ENCODE data around the gene SAA1. TPM values are rescaled to one million over a fixed set of nuclear protein-coding genes. Genes with fewer than 3 reads are reported as not detected.

SAA1 gene
- total RNA-seq, 1 experiment from 2014 or later: 7.9 TPM

DNA sequence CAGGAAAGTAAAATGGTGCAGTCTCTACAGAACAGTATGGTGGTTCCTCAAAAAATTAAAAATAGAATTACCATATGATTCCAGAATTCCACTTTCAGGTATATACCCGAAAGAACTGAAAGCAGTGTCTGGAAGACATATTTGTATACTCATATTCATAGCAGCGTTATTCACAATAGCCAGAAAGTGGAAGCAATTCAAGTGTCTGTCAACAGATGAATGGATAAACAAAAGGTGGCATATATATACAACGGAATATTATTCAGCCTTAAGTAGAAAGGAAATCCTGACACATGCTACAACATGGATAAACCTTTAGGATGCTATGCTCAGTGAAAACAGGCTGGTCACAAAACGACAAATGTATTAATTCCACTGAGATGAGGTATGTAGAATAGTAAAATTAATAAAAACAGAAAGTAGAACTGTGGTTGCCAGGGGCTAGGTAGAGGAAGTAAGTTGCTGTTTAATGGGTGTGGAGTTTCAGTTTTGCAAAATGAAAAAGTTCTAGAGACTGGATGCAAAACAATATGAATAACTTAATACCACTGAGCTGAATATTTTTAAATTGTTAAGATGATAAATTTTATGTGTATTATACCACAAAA, 14.5 kb downstream of the SAA1 start:
- in situ Hi-C loops (cut with HindIII; ENCODE audit: low pct_unique_long_range_greater_than_20kb, low sequenced_read_pairs): no loop called here
- no peak overlapping the region for H3K4me3 ChIP-seq (ENCODE audit: low read depth in 2 of 2, low read length in 2 of 2)
- no peaks in the 10 kb centered on the region for H3K4me1 ChIP-seq (ENCODE audit: control insufficient read depth, insufficient read depth, low read length)
- no peak for DNase-seq (ENCODE audit: low read depth, low spot score)
- no TSS peak for BruUV-seq (replicated peaks)
- no peaks in the 10 kb centered on the region for H3K27me3 ChIP-seq (ENCODE audit: control insufficient read depth, insufficient read depth, low read length)
- POLR2A ChIA-PET: no interaction called here
- no peaks in the 10 kb centered on the region for H3K9me3 ChIP-seq (ENCODE audit: control insufficient read depth, insufficient read depth, low read depth, low read length)
- no peak overlapping the region for H3K27ac ChIP-seq (ENCODE audit: low read length)
- intact Hi-C loops (cut with micrococcal nuclease; ENCODE audit: unreplicated experiment): no loop called here
- CTCF ChIA-PET: interaction anchor here (0.6 kb wide), 1 partner anchor 55 kb away, joined by 5 read pairs; no protein-coding TSS in a partner anchor
- TF ChIP-seq, protein P1, sequence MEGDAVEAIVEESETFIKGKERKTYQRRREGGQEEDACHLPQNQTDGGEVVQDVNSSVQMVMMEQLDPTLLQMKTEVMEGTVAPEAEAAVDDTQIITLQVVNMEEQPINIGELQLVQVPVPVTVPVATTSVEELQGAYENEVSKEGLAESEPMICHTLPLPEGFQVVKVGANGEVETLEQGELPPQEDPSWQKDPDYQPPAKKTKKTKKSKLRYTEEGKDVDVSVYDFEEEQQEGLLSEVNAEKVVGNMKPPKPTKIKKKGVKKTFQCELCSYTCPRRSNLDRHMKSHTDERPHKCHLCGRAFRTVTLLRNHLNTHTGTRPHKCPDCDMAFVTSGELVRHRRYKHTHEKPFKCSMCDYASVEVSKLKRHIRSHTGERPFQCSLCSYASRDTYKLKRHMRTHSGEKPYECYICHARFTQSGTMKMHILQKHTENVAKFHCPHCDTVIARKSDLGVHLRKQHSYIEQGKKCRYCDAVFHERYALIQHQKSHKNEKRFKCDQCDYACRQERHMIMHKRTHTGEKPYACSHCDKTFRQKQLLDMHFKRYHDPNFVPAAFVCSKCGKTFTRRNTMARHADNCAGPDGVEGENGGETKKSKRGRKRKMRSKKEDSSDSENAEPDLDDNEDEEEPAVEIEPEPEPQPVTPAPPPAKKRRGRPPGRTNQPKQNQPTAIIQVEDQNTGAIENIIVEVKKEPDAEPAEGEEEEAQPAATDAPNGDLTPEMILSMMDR (IDR thresholded peaks at IDR 0.05): no peak
- TF ChIP-seq, protein P2, sequence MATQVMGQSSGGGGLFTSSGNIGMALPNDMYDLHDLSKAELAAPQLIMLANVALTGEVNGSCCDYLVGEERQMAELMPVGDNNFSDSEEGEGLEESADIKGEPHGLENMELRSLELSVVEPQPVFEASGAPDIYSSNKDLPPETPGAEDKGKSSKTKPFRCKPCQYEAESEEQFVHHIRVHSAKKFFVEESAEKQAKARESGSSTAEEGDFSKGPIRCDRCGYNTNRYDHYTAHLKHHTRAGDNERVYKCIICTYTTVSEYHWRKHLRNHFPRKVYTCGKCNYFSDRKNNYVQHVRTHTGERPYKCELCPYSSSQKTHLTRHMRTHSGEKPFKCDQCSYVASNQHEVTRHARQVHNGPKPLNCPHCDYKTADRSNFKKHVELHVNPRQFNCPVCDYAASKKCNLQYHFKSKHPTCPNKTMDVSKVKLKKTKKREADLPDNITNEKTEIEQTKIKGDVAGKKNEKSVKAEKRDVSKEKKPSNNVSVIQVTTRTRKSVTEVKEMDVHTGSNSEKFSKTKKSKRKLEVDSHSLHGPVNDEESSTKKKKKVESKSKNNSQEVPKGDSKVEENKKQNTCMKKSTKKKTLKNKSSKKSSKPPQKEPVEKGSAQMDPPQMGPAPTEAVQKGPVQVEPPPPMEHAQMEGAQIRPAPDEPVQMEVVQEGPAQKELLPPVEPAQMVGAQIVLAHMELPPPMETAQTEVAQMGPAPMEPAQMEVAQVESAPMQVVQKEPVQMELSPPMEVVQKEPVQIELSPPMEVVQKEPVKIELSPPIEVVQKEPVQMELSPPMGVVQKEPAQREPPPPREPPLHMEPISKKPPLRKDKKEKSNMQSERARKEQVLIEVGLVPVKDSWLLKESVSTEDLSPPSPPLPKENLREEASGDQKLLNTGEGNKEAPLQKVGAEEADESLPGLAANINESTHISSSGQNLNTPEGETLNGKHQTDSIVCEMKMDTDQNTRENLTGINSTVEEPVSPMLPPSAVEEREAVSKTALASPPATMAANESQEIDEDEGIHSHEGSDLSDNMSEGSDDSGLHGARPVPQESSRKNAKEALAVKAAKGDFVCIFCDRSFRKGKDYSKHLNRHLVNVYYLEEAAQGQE (IDR thresholded peaks at IDR 0.05; ENCODE audit: insufficient read depth in 1 of 2, low read depth in 2 of 2, low read length in 1 of 2): no peak
- no peak for TF ChIP-seq TCF7L2 (IDR thresholded peaks at IDR 0.05; ENCODE audit: low read depth, low read length)
- no peak for TF ChIP-seq SIN3A (IDR thresholded peaks at IDR 0.05; ENCODE audit: borderline replicate concordance, insufficient read depth, low read depth, low read length)
- ATAC-seq: no peak
- H3K36me3 ChIP-seq (ENCODE audit: control insufficient read depth, insufficient read depth, low read length): peaks cover 8% of the 10 kb centered on the region

DNA sequence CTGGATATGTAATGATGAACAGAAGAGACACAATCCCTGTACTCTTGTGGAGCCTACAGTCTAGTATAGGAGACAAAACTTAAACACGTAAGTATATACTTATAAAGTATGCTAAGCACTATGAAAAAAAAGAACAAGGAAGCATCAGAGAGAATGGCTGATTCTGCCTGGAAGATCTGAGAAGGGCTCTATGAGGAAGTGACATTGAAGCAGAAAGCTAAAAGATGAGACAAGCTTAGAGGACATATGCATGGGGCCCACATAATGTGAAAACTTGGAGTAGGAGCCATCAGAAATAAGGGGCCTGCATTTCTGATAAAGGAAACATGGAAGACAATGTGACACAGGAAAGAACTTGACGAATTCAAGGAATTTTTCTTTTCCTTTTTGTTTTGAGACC, 16.6 kb downstream of the SAA1 start:
- Histone ChIP-seq H3K36me3 (ENCODE audit: control insufficient read depth, insufficient read depth, low read length) (peaks cover 19% of the 10 kb centered on the region), H3K27me3 (ENCODE audit: control insufficient read depth, insufficient read depth, low read length) (no peaks in the 10 kb centered on the region), H3K27ac (ENCODE audit: low read length) (no peak overlapping the region), H3K4me1 (ENCODE audit: control insufficient read depth, insufficient read depth, low read length) (no peaks in the 10 kb centered on the region), H3K4me3 (ENCODE audit: low read depth in 2 of 2, low read length in 2 of 2) (no peak overlapping the region), H3K9me3 (ENCODE audit: control insufficient read depth, insufficient read depth, low read depth, low read length) (no peaks in the 10 kb centered on the region)
- in situ Hi-C loops (cut with HindIII; ENCODE audit: low pct_unique_long_range_greater_than_20kb, low sequenced_read_pairs) (no loop called here), intact Hi-C loops (cut with micrococcal nuclease; ENCODE audit: unreplicated experiment) (no loop called here)
- DNase-seq (ENCODE audit: low read depth, low spot score) (no peak), ATAC-seq (no peak)
- BruUV-seq (replicated peaks): no TSS peak
- TF ChIP-seq, protein P2 (IDR thresholded peaks at IDR 0.05; ENCODE audit: insufficient read depth in 1 of 2, low read depth in 2 of 2, low read length in 1 of 2): no peak
- TF ChIP-seq TCF7L2 (IDR thresholded peaks at IDR 0.05; ENCODE audit: low read depth, low read length) (no peak), POLR2AphosphoS5 (IDR thresholded peaks at IDR 0.05; ENCODE audit: low read depth, low read length) (no peak), SIN3A (IDR thresholded peaks at IDR 0.05; ENCODE audit: borderline replicate concordance, insufficient read depth, low read depth, low read length) (no peak)
- TF ChIP-seq, protein P1 (IDR thresholded peaks at IDR 0.05): no peak
- CTCF ChIA-PET: interaction anchor here (0.7 kb wide), 1 partner anchor 175 kb away, joined by 4 read pairs; no protein-coding TSS in a partner anchor
- POLR2A ChIA-PET: no interaction called here
